Esophagus squamous epithelium (tissue), 5 donors: ENCODE results near the gene SOCS1. TPM values are rescaled to one million over a fixed set of nuclear protein-coding genes. Genes with fewer than 3 reads are reported as not detected.

Experiments used
- DNase-seq: peaks from one replicate; lab custom pipeline; 2025; lab: John Stamatoyannopoulos, UW
- H3K27ac ChIP-seq, 4 donors: fragments of 200-600 bp; sonication (generic); one replicate each; pipeline ENCODE4 v1.5.1; 2016 to 2019; ENCODE audit warnings: mild to moderate bottlenecking in 1 of 4
- H3K27me3 ChIP-seq, 4 donors: fragments of 200-600 bp; sonication (generic); 1 replicate in 3 of 4; 2 replicates in 1 of 4; pipeline versions ENCODE4 v1.5.1 to v1.6.0; 2017 to 2021; ENCODE audit warnings: antibody characterized with exemption in 1 of 4
- H3K36me3 ChIP-seq, 3 donors: fragments of 200-600 bp; sonication (generic); one replicate each; pipeline ENCODE4 v1.5.1; 2016 to 2019
- H3K4me1 ChIP-seq, 3 donors: fragments of 200-600 bp; sonication (generic); one replicate each; pipeline ENCODE4 v1.5.1; 2017 to 2019
- H3K4me3 ChIP-seq, 4 donors: fragments of 200-600 bp; sonication (generic); 1 replicate in 3 of 4; 2 replicates in 1 of 4; pipeline ENCODE4 v1.5.1; 2016 to 2019; ENCODE audit warnings: mild to moderate bottlenecking in 2 of 4, moderate library complexity in 1 of 4
- H3K9me3 ChIP-seq, 3 donors: fragments of 200-600 bp; sonication (generic); one replicate each; pipeline ENCODE4 v1.5.1; 2016 to 2019
- CTCF ChIP-seq, 6 experiments: fragments of 450-650 bp in 4 of 6; fragments of 200-600 bp in 2 of 6; sonication (generic) in 2 of 6; IDR thresholded peaks; one replicate each; pipeline ENCODE4 v1.5.1; 2016 to 2019; ENCODE audit warnings: antibody characterized with exemption in 6 of 6, mild to moderate bottlenecking in 4 of 6, moderate library complexity in 4 of 6
- POLR2A ChIP-seq, 4 donors: fragments of 450-650 bp; IDR thresholded peaks; one replicate each; pipeline ENCODE4 v1.6.1; 2017; ENCODE audit warnings: antibody characterized with exemption in 4 of 4, mild to moderate bottlenecking in 4 of 4, moderate library complexity in 3 of 4
- WGBS, 2 donors: methylation state at CpG; one replicate each; pipeline ENCODE4 v1.1.5; 2018; 5-methylcytosine and 5-hydroxymethylcytosine counted together
- intact Hi-C: fragments of 100-400 bp; cut with DNase I; formaldehyde crosslinking; loops from one replicate; pipeline ENCODE4 v1.15.0; 2022
- total RNA-seq, 4 donors: library from RNA; depleted of rRNA; stranded (reverse); fragments of >200 nt; gene quantifications; one replicate each; pipeline ENCODE4 v1.1.0, GENCODE V29; 2016
- donor health status: DM: yes; HTN: yes; CAD: no.

The SOCS1 gene
- total RNA-seq, 4 donors from 2014 or later = 0.42 to 9.3 (median 3.7) TPM

GRCh38 chr16:11210260-11210659 lies 45.7 kb downstream of the SOCS1 start:
- H3K4me3 ChIP-seq = no peak overlapping the region
- H3K9me3 ChIP-seq = peaks cover 0 to 6% (median 4%) of the 10 kb centered on the region in 3 donors
- H3K27ac ChIP-seq = no peak overlapping the region
- no peaks in the 10 kb centered on the region for H3K36me3 ChIP-seq
- intact Hi-C loops = no loop called here
- no peak for TF ChIP-seq POLR2A (IDR thresholded peaks at IDR 0.05)
- no peak for TF ChIP-seq CTCF (IDR thresholded peaks at IDR 0.05)
- DNase-seq = no peak
- WGBS, 2 donors = 77 to 90% methylated on average over 7 to 10 of the region's 11 CpGs
- H3K27me3 ChIP-seq = peaks cover 0 to 63% (median 0%) of the 10 kb centered on the region in 4 donors
- peaks cover 0 to 42% (median 23%) of the 10 kb centered on the region in 3 donors for H3K4me1 ChIP-seq

- intact Hi-C loops = no loop called here
- Histone ChIP-seq H3K27ac (no peak overlapping the region), H3K4me1 (peaks cover 0 to 42% (median 23%) of the 10 kb centered on the region in 3 donors), H3K9me3 (peaks cover 0 to 5% (median 4%) of the 10 kb centered on the region in 3 donors), H3K4me3 (no peak overlapping the region), H3K36me3 (no peaks in the 10 kb centered on the region), H3K27me3 (peaks cover 0 to 72% (median 0%) of the 10 kb centered on the region in 4 donors)
- TF ChIP-seq POLR2A (IDR thresholded peaks at IDR 0.05) (no peak), CTCF (IDR thresholded peaks at IDR 0.05) (no peak)
- WGBS, 2 donors = 30 to 50% methylated on average over 9 of the region's 9 CpGs
- DNase-seq = no peak
Measured at GRCh38 chr16:11208916-11209665, 46.9 kb downstream of the SOCS1 start.

GRCh38 chr16:11207646-11208045 lies 48.4 kb downstream of the SOCS1 start:
- 90 to 97% methylated on average over 1 to 3 of the region's 3 CpGs for WGBS, 2 donors
- Histone ChIP-seq H3K9me3 (peaks cover 0 to 5% (median 4%) of the 10 kb centered on the region in 3 donors), H3K36me3 (no peaks in the 10 kb centered on the region)

GRCh38 chr16:11205754-11206581 lies 50.0 kb downstream of the SOCS1 start:
- 20 to 33% methylated on average over 1 to 5 of the region's 13 CpGs for WGBS, 2 donors
- TF ChIP-seq CTCF (IDR thresholded peaks at IDR 0.05) (no peak), POLR2A (IDR thresholded peaks at IDR 0.05) (no peak)
- H3K4me1 ChIP-seq = peaks cover 5 to 39% (median 25%) of the 10 kb centered on the region in 3 donors
- H3K9me3 ChIP-seq = peaks cover 0 to 5% (median 4%) of the 10 kb centered on the region in 3 donors
- intact Hi-C loops = no loop called here
- no peaks in the 10 kb centered on the region for H3K36me3 ChIP-seq
- no peak for DNase-seq
- H3K27me3 ChIP-seq = peaks cover 0 to 76% (median 0%) of the 10 kb centered on the region in 4 donors
- no peak overlapping the region for H3K4me3 ChIP-seq
- H3K27ac ChIP-seq = peak overlapping the region in 1 of 4 donors; percentile 57

More at GRCh38 chr16:11207646-11208045, 48.4 kb downstream of the SOCS1 start:
- H3K27me3 ChIP-seq = peaks cover 0 to 76% (median 0%) of the 10 kb centered on the region in 4 donors
- TF ChIP-seq CTCF (IDR thresholded peaks at IDR 0.05) (no peak), POLR2A (IDR thresholded peaks at IDR 0.05) (no peak)
- peaks cover 0 to 36% (median 20%) of the 10 kb centered on the region in 3 donors for H3K4me1 ChIP-seq
- intact Hi-C loops = no loop called here
- H3K27ac ChIP-seq = no peak overlapping the region
- DNase-seq = no peak
- H3K4me3 ChIP-seq = no peak overlapping the region
